NCI-H2227 treated with DMSO at 0.1 percent for 48 hours (cell line): ENCODE measurements around the gene CTAG1B.
"Not testable (repeated sequence)": the region's sequence is repeated elsewhere in the genome, so short reads cannot be mapped to it uniquely, and the experiment has no call there.

Experiments used
- DNase-seq: peaks from one replicate; lab custom pipeline; 2025; lab: John Stamatoyannopoulos, UW

The CTAG1B gene

GRCh38 chrX:154619182-154619581 lies at the start of gene CTAG1B:
TSS of gene CTAG1B (minus strand) at chrX:154619282. CDS start at chrX:154619218, 64 bp downstream.
- DNase-seq: not testable (repeated sequence)

- no peak for DNase-seq
Measured at GRCh38 chrX:154661899-154662298, 42.8 kb upstream of the CTAG1B start.

- DNase-seq: no peak
Measured at GRCh38 chrX:154661170-154661569, 42.1 kb upstream of the CTAG1B start.

GRCh38 chrX:154660541-154660940 lies 41.5 kb upstream of the CTAG1B start:
- DNase-seq: no peak

- DNase-seq: no peak
Measured at GRCh38 chrX:154658957-154659356, 39.9 kb upstream of the CTAG1B start.

- DNase-seq: no peak
Measured at GRCh38 chrX:154658187-154658586, 39.1 kb upstream of the CTAG1B start.

- DNase-seq: no peak
Measured at GRCh38 chrX:154657226-154657805, 38.2 kb upstream of the CTAG1B start.

- no peak for DNase-seq
Measured at GRCh38 chrX:154655786-154656185, 36.7 kb upstream of the CTAG1B start.

GRCh38 chrX:154655346-154655745 lies 36.3 kb upstream of the CTAG1B start:
- DNase-seq: no peak

GRCh38 chrX:154654925-154655324 lies 35.8 kb upstream of the CTAG1B start:
- DNase-seq: no peak

GRCh38 chrX:154654372-154654771 lies 35.3 kb upstream of the CTAG1B start:
- no peak for DNase-seq

GRCh38 chrX:154653413-154653812 lies 34.3 kb upstream of the CTAG1B start, which contains the start of gene CTAG2:
TSS of gene CTAG2 (minus strand) at chrX:154653579. CDS start at chrX:154653515, 64 bp downstream.
- DNase-seq: not testable (repeated sequence)

GRCh38 chrX:154653048-154653401 lies 33.9 kb upstream of the CTAG1B start:
- no peak for DNase-seq

- no peak for DNase-seq
Measured at GRCh38 chrX:154652311-154653047, 33.4 kb upstream of the CTAG1B start.

- DNase-seq: no peak
Measured at GRCh38 chrX:154650221-154650510, 31.1 kb upstream of the CTAG1B start.

- DNase-seq: no peak
Measured at GRCh38 chrX:154649503-154650220, 30.6 kb upstream of the CTAG1B start.

GRCh38 chrX:154648931-154649330 lies 29.8 kb upstream of the CTAG1B start:
- no peak for DNase-seq

- not testable (repeated sequence) for DNase-seq
Measured at GRCh38 chrX:154645745-154646378, 26.8 kb upstream of the CTAG1B start.

- DNase-seq: not testable (repeated sequence)
Measured at GRCh38 chrX:154643708-154644107, 24.6 kb upstream of the CTAG1B start.

GRCh38 chrX:154641740-154642139 lies 22.7 kb upstream of the CTAG1B start:
- DNase-seq: not testable (repeated sequence)

GRCh38 chrX:154633661-154634060 lies 14.6 kb upstream of the CTAG1B start:
- not testable (repeated sequence) for DNase-seq

- not testable (repeated sequence) for DNase-seq
Measured at GRCh38 chrX:154630949-154631348, 11.9 kb upstream of the CTAG1B start.

GRCh38 chrX:154628960-154629359 lies 9.9 kb upstream of the CTAG1B start:
- not testable (repeated sequence) for DNase-seq
